Common myeloid progenitor, CD34-positive (primary cell): ENCODE data around the gene PARN.

Experiments
- CTCF ChIA-PET: fragments of 350-600 bp; sonication (Branson Sonifier 250); formaldehyde crosslinking; loops from one replicate; lab custom pipeline; 2021; ENCODE audit warnings: antibody characterized with exemption; lab: Charles Lee
- POLR2A ChIA-PET: fragments of 350-600 bp; sonication (Branson Sonifier 250); formaldehyde crosslinking; loops from one replicate; lab custom pipeline; 2021; ENCODE audit warnings: antibody characterized with exemption; lab: Charles Lee
- DNase-seq, 3 donors: peaks; one replicate each; pipeline versions ENCODE4 v3.0.0 to v3.0.0-alpha.2; 2013
- H3K27ac ChIP-seq, 2 experiments: 1 replicate in 1 of 2; 2 replicates in 1 of 2; pipeline ENCODE4 v1.7.0; 2013; ENCODE audit warnings: inconsistent platforms in 2 of 2, low read length in 2 of 2, mild to moderate bottlenecking in 2 of 2, low read depth in 1 of 2, moderate library complexity in 1 of 2; ENCODE audit not compliant: severe bottlenecking in 2 of 2, insufficient read depth in 1 of 2, poor library complexity in 1 of 2
- H3K27me3 ChIP-seq, 5 experiments: replicated peaks in 2 of 5; 1 replicate in 3 of 5; 2 replicates in 2 of 5; pipeline versions ENCODE4 v1.6.1 to v1.7.0; 2013; ENCODE audit warnings: low read length in 4 of 5, mild to moderate bottlenecking in 2 of 5, moderate library complexity in 2 of 5, inconsistent platforms in 1 of 5; ENCODE audit not compliant: insufficient read depth in 5 of 5, control insufficient read depth in 4 of 5
- H3K36me3 ChIP-seq, 4 experiments: 1 replicate in 2 of 4; 2 replicates in 2 of 4; pipeline versions ENCODE4 v1.6.1 to v1.7.0; 2013; ENCODE audit warnings: low read length in 3 of 4, control low read depth in 1 of 4, mild to moderate bottlenecking in 1 of 4; ENCODE audit not compliant: control insufficient read depth in 4 of 4, insufficient read depth in 4 of 4
- H3K4me1 ChIP-seq, 4 experiments: 1 replicate in 3 of 4; 2 replicates in 1 of 4; pipeline versions ENCODE4 v1.6.1 to v1.7.1; 2013; ENCODE audit warnings: low read length in 3 of 4, mild to moderate bottlenecking in 3 of 4, control low read depth in 1 of 4, inconsistent platforms in 1 of 4, moderate library complexity in 1 of 4; ENCODE audit not compliant: control insufficient read depth in 4 of 4, insufficient read depth in 4 of 4; ENCODE audit errors: control extremely low read depth in 1 of 4
- H3K4me3 ChIP-seq, 7 experiments: 1 replicate in 4 of 7; 2 replicates in 3 of 7; pipeline versions ENCODE4 v1.5.1 to v1.7.0; 2013; ENCODE audit warnings: mild to moderate bottlenecking in 7 of 7, low read length in 6 of 7, moderate library complexity in 6 of 7, inconsistent platforms in 2 of 7, low read depth in 2 of 7, control low read depth in 1 of 7; ENCODE audit not compliant: insufficient read depth in 4 of 7, control insufficient read depth in 1 of 7; ENCODE audit errors: extremely low read depth in 1 of 7
- H3K9me3 ChIP-seq, 5 experiments: 1 replicate in 4 of 5; 2 replicates in 1 of 5; pipeline versions ENCODE4 v1.6.1 to v1.7.1; 2013; ENCODE audit warnings: low read length in 4 of 5, mild to moderate bottlenecking in 2 of 5, inconsistent platforms in 1 of 5, low read depth in 1 of 5, moderate library complexity in 1 of 5; ENCODE audit not compliant: control insufficient read depth in 4 of 5, insufficient read depth in 2 of 5; ENCODE audit errors: control extremely low read depth in 1 of 5
- WGBS: methylation state at CpG from one replicate; pipeline ENCODE4 v1.1.5; 2013; ENCODE audit not compliant: insufficient coverage; 5-methylcytosine and 5-hydroxymethylcytosine counted together

Gene PARN

DNA sequence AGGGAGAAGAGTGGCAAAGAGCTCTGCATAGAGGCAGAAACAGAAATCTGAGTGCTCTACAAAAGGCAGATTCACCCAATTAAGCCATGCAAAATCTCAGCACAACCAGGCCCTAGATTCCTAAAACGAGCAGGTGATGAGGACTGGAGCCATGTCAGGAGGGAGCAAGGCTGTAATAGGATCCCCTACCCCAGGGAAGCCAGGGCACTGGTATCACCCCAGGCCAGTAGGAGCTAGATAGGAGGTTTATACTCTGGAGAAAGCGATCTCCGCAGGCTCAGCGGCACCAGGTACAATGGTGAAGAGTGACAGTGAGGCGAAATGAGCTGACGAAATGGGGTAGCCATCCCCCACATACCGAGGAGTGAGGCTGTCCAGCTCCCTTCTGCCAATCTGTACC is 171.5 kb downstream of the PARN start:
- Histone ChIP-seq H3K9me3 (peaks cover 0 to 4% (median 0%) of the 10 kb centered on the region in 5 experiments), H3K4me1 (no peaks in the 10 kb centered on the region), H3K4me3 (no peak overlapping the region), H3K27me3 (no peaks in the 10 kb centered on the region), H3K27ac (no peak overlapping the region), H3K36me3 (peaks cover 0 to 26% (median 2%) of the 10 kb centered on the region in 4 experiments)
- ChIA-PET POLR2A (no interaction called here), CTCF (no interaction called here)
- no peak for DNase-seq
- WGBS, result 98% methylated on average over 6 of the region's 7 CpGs

DNA sequence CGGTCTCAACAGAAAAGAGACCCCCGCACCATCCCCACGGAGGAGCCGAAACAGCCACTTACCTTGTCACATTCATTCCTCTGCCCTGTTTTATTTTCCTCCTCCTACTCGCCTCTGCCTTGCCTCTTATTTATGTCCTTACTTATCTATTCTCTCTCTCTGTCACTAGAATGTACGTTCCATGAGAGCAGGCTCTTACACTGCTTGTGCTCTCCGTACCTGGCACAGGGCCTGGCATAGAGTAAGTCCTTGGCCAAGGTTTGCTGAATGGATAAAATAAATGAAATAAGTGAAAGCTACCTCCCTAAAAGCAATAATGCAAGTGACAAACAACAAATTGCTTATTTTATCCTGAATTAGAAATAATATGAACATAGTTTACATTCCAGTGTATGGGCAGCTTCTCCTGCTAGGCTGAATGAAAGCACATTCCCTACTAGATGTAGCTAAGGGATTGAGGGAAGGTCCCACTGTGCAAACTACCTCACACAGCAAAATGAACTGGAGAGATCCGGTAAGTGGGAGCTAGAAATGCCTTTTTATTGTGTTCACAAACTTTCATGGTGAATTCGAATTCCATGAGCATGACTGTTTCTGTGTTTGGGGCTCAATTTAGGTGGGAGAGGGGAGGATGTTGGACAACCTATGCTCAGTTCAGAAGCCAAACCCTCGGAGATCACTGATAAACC is 173.1 kb downstream of the PARN start:
- Histone ChIP-seq H3K9me3 (no peaks in the 10 kb centered on the region), H3K27me3 (no peaks in the 10 kb centered on the region), H3K36me3 (peaks cover 0 to 26% (median under 1%) of the 10 kb centered on the region in 4 experiments), H3K4me1 (no peaks in the 10 kb centered on the region), H3K4me3 (no peak overlapping the region), H3K27ac (no peak overlapping the region)
- POLR2A ChIA-PET, result interaction anchor here (0.6 kb wide), 1 partner anchor 91 kb away, joined by 3 read pairs; no protein-coding TSS in a partner anchor
- CTCF ChIA-PET, result interaction anchor here (0.9 to 1.7 kb wide), 2 partner anchors 12 to 37 kb away, joined by 3 to 4 read pairs; no protein-coding TSS in a partner anchor
- DNase-seq, result no peak
- 99% methylated on average over 7 of the region's 10 CpGs for WGBS

DNA sequence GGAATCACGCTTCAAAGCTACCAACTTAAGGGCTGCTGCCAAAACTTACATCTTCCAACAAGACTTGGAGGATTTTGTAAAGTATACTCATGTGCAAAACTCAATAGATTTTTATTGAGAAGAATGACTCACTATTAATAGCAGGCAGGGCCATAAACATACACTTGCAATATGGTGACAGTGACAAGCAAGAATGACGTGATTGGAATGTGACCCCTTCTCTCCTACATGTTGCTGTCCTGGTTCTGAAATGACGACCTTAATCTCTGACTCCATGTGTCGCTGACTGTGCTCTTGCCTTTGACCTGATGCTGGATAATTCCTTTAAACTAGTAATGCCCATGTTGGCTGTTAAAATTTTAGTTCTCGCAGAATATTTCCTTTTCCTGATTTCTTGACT is 174.5 kb downstream of the PARN start:
- H3K4me3 ChIP-seq, result no peak overlapping the region
- POLR2A ChIA-PET, result no interaction called here
- no peak for DNase-seq
- H3K27me3 ChIP-seq, result no peaks in the 10 kb centered on the region
- peaks cover 0 to 19% (median under 1%) of the 10 kb centered on the region in 4 experiments for H3K36me3 ChIP-seq
- no peak overlapping the region for H3K27ac ChIP-seq
- WGBS, result 100% methylated on average over 4 of the region's 5 CpGs
- no peaks in the 10 kb centered on the region for H3K9me3 ChIP-seq
- CTCF ChIA-PET, result interaction anchor here (1.7 kb wide), 1 partner anchor 11 kb away, joined by 4 read pairs; no protein-coding TSS in a partner anchor
- H3K4me1 ChIP-seq, result no peaks in the 10 kb centered on the region

DNA sequence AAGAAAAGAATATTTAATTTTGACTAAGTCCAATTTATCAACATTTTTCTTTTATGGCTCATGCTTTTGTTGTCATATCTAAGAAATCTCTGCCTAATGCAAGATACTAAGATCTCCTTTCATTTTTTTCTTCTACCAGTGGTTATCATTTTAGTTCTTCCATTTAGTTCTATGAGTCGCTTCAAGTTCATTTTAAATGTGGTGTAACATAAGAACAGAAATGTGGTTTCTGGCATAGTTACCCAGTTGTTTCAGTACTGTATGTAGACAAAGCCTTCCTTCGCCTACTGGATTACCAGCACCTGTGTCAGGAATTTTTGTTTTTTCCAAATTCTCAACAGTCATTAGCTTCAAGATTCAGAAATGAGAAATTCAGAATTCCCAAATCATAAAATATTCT is 175.7 kb downstream of the PARN start:
- WGBS, result 100% methylated on average over 1 of the region's 2 CpGs
- CTCF ChIA-PET, result no interaction called here
- Histone ChIP-seq H3K27me3 (no peaks in the 10 kb centered on the region), H3K4me1 (peaks cover 0 to 2% (median 0%) of the 10 kb centered on the region in 4 experiments), H3K4me3 (no peak overlapping the region), H3K27ac (no peak overlapping the region), H3K9me3 (no peaks in the 10 kb centered on the region), H3K36me3 (peaks cover 0 to 12% (median under 1%) of the 10 kb centered on the region in 4 experiments)
- POLR2A ChIA-PET, result no interaction called here
- no peak for DNase-seq

DNA sequence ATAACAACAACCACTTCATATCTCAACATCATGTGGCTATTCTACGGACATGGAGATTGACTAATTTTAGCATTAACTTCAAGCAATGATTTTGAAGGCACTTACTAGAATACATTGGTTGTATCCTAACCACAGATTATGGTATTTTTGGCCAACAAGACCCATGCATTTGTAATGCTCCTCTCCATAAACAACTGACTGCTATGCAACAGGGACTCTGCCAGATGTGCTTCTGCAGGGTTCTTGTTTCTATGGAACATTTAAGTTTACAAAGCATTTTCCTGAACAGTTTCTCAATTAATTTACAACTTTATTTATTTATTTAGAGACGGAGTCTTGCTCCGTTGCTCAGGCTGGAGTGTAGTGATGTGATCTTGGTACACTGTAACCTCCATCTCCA is 178.0 kb downstream of the PARN start:
- no peaks in the 10 kb centered on the region for H3K9me3 ChIP-seq
- H3K4me1 ChIP-seq, result peaks cover 0 to 5% (median 1%) of the 10 kb centered on the region in 4 experiments
- no peak overlapping the region for H3K4me3 ChIP-seq
- ChIA-PET POLR2A (no interaction called here), CTCF (no interaction called here)
- no peaks in the 10 kb centered on the region for H3K27me3 ChIP-seq
- WGBS, result 100% methylated on average over 2 of the region's 3 CpGs
- no peak for DNase-seq
- peaks cover 0 to 8% (median 0%) of the 10 kb centered on the region in 4 experiments for H3K36me3 ChIP-seq
- H3K27ac ChIP-seq, result no peak overlapping the region

DNA sequence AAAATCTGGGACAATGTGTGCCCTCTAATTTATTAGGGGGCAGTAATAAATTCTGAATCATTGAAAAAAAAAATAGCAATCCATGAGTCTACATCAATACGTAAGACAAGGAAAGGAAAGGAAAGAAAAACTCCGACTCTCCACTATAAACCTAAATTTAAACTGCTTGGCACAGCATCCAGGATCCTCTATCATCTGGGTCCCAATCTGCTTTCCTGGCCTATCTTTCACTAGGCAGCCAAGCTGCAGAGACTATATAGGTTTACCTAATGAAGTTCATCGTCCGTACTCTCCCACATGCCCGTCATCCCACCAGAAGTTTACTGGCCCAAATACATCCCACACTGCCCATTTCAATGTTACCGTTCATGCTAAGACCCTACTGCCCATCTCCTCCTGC is 179.2 kb downstream of the PARN start:
- ChIA-PET CTCF (no interaction called here), POLR2A (no interaction called here)
- H3K4me3 ChIP-seq, result no peak overlapping the region
- no peaks in the 10 kb centered on the region for H3K27me3 ChIP-seq
- no peak overlapping the region for H3K27ac ChIP-seq
- no peaks in the 10 kb centered on the region for H3K9me3 ChIP-seq
- H3K36me3 ChIP-seq, result peaks cover 0 to 9% (median 4%) of the 10 kb centered on the region in 4 experiments
- peaks cover 0 to 5% (median 1%) of the 10 kb centered on the region in 4 experiments for H3K4me1 ChIP-seq
- DNase-seq, result no peak
- 100% methylated on average over 3 of the region's 6 CpGs for WGBS

DNA sequence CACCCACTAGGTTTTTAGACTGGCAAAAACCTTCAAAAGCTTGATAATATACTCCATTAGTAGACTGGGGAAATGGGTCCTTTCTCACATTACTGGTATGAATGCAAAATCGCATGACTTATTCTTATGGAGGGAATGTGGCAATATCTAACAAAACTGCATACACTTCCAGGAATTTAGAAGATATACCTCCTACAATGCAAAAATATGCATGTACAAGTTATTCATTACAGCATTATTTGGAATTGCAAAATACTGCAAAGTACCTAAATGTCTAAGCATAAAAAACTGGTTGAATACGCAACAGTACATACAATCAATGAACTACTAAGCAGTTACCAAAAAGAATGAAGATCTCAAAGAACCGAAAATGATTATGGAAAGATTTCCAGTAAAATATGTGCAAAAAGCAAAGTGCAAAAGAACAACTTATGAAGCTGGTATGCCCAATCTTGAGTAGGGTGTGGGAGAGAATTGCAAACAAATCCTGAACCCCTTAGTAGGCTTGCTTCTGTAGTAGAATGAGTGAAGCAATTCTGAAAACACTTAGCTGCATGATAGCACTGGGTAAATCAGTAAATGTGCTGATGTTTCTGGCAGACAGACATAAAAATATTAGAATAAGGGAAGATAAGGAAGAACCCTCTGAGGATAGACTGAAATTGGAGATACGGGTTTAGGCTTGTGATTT is 180.1 kb downstream of the PARN start:
- CTCF ChIA-PET, result no interaction called here
- no peak overlapping the region for H3K27ac ChIP-seq
- peaks cover 0 to 16% (median 6%) of the 10 kb centered on the region in 4 experiments for H3K36me3 ChIP-seq
- POLR2A ChIA-PET, result interaction anchor here (0.7 kb wide), 1 partner anchor 22 kb away, joined by 3 read pairs; no protein-coding TSS in a partner anchor
- H3K4me1 ChIP-seq, result peaks cover 0 to 5% (median 1%) of the 10 kb centered on the region in 4 experiments
- H3K27me3 ChIP-seq, result no peaks in the 10 kb centered on the region
- no peaks in the 10 kb centered on the region for H3K9me3 ChIP-seq
- H3K4me3 ChIP-seq, result no peak overlapping the region
- no peak for DNase-seq
- WGBS, result 100% methylated on average over 1 of the region's 4 CpGs
